Activated CD8-positive, alpha-beta memory T cell treated with anti-CD3 and anti-CD28 coated beads, Interleukin-2, amount 10 ng/mL, durations not matched to agents 7 days and 5 days (primary cell): ENCODE measurements around the gene CACNA2D3. TPM values are rescaled to one million over a fixed set of nuclear protein-coding genes. Genes with fewer than 3 reads are reported as not detected.

ENCODE experiments used
- ATAC-seq: fragments of 150-1000 bp; cut with Tn5 transposase; one replicate; pipeline ENCODE4 v1.10.0; 2021; ENCODE audit warnings: moderate library complexity
- CTCF ChIA-PET: fragments of 350-600 bp; sonication (Branson Sonifier 250); formaldehyde crosslinking; loops from one replicate; lab custom pipeline; 2021; ENCODE audit warnings: antibody characterized with exemption; lab: Charles Lee
- DNase-seq: peaks from one replicate; pipeline ENCODE4 v3.0.0-alpha.2; 2020
- H3K27ac Mint-ChIP-seq: one replicate; pipeline ENCODE4 v1.8.0; 2021; ENCODE audit warnings: mild to moderate bottlenecking, mixed read lengths
- H3K27me3 Mint-ChIP-seq: one replicate; pipeline ENCODE4 v1.8.0; 2021; ENCODE audit warnings: mixed read lengths
- H3K36me3 Mint-ChIP-seq: one replicate; pipeline ENCODE4 v1.8.0; 2021; ENCODE audit warnings: mild to moderate bottlenecking, mixed read lengths
- H3K4me1 Mint-ChIP-seq: one replicate; pipeline ENCODE4 v1.8.0; 2021; ENCODE audit warnings: mixed read lengths
- H3K4me3 Mint-ChIP-seq: one replicate; pipeline ENCODE4 v1.8.0; 2021; ENCODE audit warnings: mild to moderate bottlenecking, moderate library complexity, mixed read lengths
- H3K9me3 Mint-ChIP-seq: one replicate; pipeline ENCODE4 v1.8.0; 2022; ENCODE audit warnings: low read depth, mixed read lengths
- total RNA-seq, 2 experiments: library from RNA; stranded (reverse); gene quantifications; one replicate each; pipeline ENCODE4 v1.2.3, GENCODE V29; 2021

Gene CACNA2D3
- total RNA-seq, 2 experiments from 2014 or later, result not detected

DNA sequence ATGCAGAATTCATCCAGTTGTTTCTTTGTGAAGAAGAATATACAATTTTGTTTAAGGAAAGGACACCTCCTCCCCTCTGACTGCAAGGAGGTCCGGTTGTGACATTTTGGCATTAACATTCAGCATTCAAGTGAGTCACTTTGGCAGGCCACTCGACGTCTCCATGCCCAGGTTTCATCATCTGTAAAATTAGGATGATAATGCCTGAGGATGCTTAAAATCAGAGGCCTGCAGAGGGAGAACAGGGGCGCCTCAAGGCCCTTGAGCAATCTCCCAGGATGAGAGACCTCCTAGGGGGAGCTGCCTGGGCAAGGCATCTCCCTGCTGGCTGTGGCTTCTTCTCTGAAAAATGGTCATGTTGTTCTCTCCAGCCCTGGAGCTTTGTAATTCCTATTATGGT is 236.0 kb downstream of the CACNA2D3 start:
- Mint-ChIP-seq H3K27me3 (no peaks in the 10 kb centered on the region), H3K9me3 (no peaks in the 10 kb centered on the region), H3K4me3 (no peak overlapping the region), H3K27ac (no peak overlapping the region), H3K36me3 (no peaks in the 10 kb centered on the region), H3K4me1 (no peaks in the 10 kb centered on the region)
- CTCF ChIA-PET, result no interaction called here
- no peak for DNase-seq
- no peak for ATAC-seq

DNA sequence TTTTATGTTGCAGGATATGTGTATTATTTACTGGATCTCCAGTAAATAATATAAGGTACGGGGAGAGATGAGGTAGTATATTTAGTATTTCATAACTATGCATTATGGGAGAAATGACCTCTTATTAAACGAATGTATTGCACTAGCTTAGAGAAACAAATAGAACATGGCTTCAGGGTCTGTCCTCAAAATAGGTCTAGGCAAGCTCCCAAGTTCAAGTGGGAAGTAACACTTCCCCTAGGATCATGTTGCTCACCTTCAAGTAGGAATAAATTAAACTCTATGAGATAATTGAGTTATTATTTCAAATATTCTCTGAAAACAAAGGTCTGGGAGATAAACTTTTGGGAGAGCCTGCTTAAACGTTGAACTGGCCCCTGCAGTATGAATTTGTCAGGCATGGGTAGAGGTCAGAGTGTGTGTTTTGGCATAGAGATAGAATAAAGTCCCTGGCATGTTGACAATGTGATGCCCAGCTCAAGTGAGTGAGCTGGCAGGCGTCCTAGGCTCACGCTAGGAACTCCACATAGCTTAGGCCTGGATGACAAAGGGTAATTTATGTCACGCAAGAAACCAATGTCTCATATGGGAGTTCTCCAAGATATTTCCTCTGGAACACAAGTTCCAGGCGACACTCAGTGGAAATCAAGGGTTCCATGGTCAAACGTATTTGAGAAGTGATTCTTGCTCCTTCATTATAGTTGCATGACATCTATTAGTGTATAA is 236.8 kb downstream of the CACNA2D3 start:
- H3K27me3 Mint-ChIP-seq, result no peaks in the 10 kb centered on the region
- no peak for DNase-seq

DNA sequence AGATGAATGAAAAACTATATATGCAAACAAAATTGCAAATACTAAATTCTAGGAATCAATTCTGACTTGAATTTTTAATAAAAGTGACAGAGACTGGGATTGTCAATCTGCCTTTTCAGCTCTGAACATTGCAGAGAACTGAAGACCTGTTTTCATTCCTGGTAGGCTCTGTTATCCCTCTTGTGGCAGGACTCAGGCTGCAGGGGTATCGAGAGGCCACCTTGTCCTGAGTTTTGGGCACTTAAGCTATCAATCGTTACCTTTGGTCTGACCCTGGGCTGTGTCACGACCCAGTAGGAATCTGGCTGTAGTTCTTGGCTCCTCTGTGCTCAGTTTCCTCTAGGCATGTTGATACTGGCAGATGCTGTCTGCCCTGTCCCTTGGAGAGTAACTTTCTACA is 238.0 kb downstream of the CACNA2D3 start:
- Mint-ChIP-seq H3K4me1 (no peaks in the 10 kb centered on the region), H3K9me3 (no peaks in the 10 kb centered on the region), H3K27me3 (no peaks in the 10 kb centered on the region), H3K27ac (no peak overlapping the region), H3K4me3 (no peak overlapping the region), H3K36me3 (no peaks in the 10 kb centered on the region)
- CTCF ChIA-PET, result no interaction called here
- DNase-seq (no peak), ATAC-seq (no peak)

More for the DNA sequence above, 236.8 kb downstream of the CACNA2D3 start:
- Mint-ChIP-seq H3K4me3 (no peak overlapping the region), H3K36me3 (no peaks in the 10 kb centered on the region), H3K4me1 (no peaks in the 10 kb centered on the region), H3K9me3 (no peaks in the 10 kb centered on the region), H3K27ac (no peak overlapping the region)
- ATAC-seq, result no peak
- CTCF ChIA-PET, result no interaction called here

DNA sequence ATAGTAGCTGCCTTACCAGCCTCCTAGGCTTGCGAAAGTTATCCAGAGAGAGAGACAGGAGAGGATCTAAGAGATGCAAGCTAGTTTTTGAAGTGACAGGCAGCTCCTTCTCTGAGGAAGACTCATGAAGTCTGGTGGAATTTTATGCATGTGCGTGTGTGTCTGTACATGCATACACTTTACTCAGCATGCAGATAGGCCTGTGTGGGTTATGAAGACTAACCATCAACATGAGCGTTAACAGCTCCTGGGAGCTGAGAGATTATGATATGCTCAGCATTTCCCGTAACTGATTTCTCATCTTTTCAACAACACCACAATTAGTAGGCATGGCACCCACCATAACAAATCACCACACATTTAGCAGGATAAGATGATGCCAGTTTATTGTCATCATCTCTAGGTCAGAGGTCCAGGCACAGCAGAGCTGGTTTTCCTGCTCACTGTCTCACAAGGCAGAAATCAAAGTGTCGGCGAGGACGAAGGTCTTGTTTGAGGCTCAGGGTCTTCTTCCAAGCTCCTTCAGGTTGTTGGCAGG is 239.5 kb downstream of the CACNA2D3 start:
- Mint-ChIP-seq H3K9me3 (no peaks in the 10 kb centered on the region), H3K4me3 (no peak overlapping the region), H3K36me3 (no peaks in the 10 kb centered on the region), H3K4me1 (no peaks in the 10 kb centered on the region), H3K27me3 (no peaks in the 10 kb centered on the region), H3K27ac (no peak overlapping the region)
- CTCF ChIA-PET, result no interaction called here
- DNase-seq (no peak), ATAC-seq (no peak)

DNA sequence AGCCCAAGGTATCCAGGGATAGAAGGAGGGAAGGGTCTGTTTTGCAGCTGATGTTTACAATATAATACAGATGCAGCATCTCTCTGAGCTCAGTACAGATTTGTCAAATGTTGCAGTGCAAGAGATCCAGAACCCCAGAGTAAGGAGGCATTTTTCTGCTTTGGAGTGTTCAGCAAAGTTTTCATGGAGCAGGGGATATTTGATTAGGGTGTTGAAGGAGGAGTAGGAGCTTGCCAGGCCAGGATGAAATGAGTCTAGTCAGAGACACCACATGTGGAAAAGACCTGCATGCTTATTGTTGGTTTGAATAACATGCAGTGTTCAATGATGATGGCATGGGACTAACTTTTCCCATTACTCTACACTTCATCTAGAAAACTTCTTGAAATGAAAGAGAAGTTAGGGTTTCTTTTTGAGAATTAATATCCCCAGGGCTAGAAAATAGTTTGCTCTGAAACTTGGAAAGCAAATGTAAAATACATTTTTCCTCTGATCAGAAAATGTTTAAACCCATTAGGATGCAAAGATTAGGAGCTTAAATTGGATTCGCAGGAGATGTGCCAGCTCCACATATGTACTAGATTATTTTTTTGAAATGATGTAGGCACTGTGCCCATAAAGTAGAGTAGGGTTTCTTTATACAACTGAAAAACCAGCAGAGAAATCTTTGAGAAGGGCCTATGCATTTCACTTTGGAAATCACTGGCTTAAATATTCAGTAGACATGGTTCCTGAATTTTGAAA is 243.8 kb downstream of the CACNA2D3 start:
- Mint-ChIP-seq H3K27me3 (no peaks in the 10 kb centered on the region), H3K4me1 (no peaks in the 10 kb centered on the region), H3K27ac (no peak overlapping the region), H3K9me3 (no peaks in the 10 kb centered on the region), H3K4me3 (no peak overlapping the region), H3K36me3 (no peaks in the 10 kb centered on the region)
- ATAC-seq, result no peak
- DNase-seq, result no peak
- CTCF ChIA-PET, result no interaction called here

- no peaks in the 10 kb centered on the region for H3K36me3 Mint-ChIP-seq
- no peaks in the 10 kb centered on the region for H3K27me3 Mint-ChIP-seq
- H3K4me1 Mint-ChIP-seq, result no peaks in the 10 kb centered on the region
- no peaks in the 10 kb centered on the region for H3K9me3 Mint-ChIP-seq
- no peak for DNase-seq
- CTCF ChIA-PET, result no interaction called here
- H3K27ac Mint-ChIP-seq, result no peak overlapping the region
- ATAC-seq, result no peak
- no peak overlapping the region for H3K4me3 Mint-ChIP-seq
Observed at GRCh38 chr3:54366839-54367238, 244.5 kb downstream of the CACNA2D3 start.

DNA sequence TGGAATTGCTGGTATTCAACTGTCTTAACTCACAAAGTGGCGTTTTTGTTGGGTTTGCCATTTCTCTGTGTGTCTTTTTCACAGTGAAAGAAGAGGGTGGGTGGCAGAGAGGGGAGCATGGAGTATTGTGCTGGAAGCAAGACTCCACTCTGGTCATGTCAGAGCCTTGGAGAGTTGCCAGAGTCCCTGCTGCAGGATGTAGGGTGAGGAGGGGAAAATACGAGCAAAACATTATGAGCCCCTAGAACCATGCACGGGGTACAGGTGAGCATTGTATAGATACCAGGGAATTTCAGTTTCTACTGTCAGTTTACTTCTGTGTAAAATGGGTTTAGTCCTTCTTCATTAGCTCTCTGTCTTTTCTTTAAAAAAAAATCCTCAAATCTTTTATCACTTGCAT is 249.9 kb downstream of the CACNA2D3 start:
- DNase-seq (no peak), ATAC-seq (no peak)
- H3K27me3 Mint-ChIP-seq, result no peaks in the 10 kb centered on the region
- no peak overlapping the region for H3K4me3 Mint-ChIP-seq
- no peaks in the 10 kb centered on the region for H3K36me3 Mint-ChIP-seq
- no peaks in the 10 kb centered on the region for H3K9me3 Mint-ChIP-seq
- H3K4me1 Mint-ChIP-seq, result no peaks in the 10 kb centered on the region
- CTCF ChIA-PET, result no interaction called here
- no peak overlapping the region for H3K27ac Mint-ChIP-seq

GRCh38 chr3:54374214-54374852 is 252.0 kb downstream of the CACNA2D3 start:
- Mint-ChIP-seq H3K9me3 (no peaks in the 10 kb centered on the region), H3K27ac (no peak overlapping the region), H3K36me3 (no peaks in the 10 kb centered on the region), H3K4me1 (no peaks in the 10 kb centered on the region), H3K4me3 (no peak overlapping the region), H3K27me3 (no peaks in the 10 kb centered on the region)
- no peak for DNase-seq
- ATAC-seq, result no peak
- CTCF ChIA-PET, result interaction anchor here (1.1 kb wide), 1 partner anchor 435 kb away, joined by 4 read pairs; no protein-coding TSS in a partner anchor

DNA sequence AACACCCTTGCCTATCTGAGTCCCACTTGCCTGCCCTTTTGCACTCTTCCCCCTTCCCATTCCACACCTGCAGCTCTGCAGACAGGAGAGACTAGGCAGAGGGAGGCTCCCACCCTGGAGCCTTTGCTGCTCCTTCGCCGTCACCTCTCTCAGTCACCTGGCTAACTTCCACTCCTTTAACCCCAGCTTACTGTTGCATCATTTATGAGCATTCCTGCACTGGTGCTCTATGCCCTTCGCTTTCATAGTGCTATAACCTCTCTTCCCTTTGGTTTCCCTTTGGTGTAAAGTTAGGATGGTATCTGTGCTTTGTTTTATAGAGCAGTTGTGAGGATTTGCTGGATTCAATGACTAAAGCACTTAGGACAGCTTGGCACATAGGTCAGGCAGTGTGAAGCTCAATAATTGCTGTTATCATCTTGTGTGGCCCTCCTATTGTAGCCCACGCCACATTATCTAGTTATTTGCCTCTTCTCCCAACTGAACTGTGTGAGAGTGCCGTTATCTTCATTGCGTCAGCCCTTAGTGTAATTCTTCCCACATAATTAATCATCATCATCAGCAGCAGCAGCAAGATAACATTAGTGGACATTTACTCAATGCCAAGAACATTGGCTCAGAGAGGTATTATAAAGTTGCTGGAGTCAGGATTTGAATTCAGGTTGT is 253.9 kb downstream of the CACNA2D3 start:
- CTCF ChIA-PET, result no interaction called here
- DNase-seq (no peak), ATAC-seq (no peak)
- H3K27ac Mint-ChIP-seq, result no peak overlapping the region
- H3K4me1 Mint-ChIP-seq, result no peaks in the 10 kb centered on the region
- H3K4me3 Mint-ChIP-seq, result no peak overlapping the region
- H3K9me3 Mint-ChIP-seq, result no peaks in the 10 kb centered on the region
- no peaks in the 10 kb centered on the region for H3K27me3 Mint-ChIP-seq
- no peaks in the 10 kb centered on the region for H3K36me3 Mint-ChIP-seq

DNA sequence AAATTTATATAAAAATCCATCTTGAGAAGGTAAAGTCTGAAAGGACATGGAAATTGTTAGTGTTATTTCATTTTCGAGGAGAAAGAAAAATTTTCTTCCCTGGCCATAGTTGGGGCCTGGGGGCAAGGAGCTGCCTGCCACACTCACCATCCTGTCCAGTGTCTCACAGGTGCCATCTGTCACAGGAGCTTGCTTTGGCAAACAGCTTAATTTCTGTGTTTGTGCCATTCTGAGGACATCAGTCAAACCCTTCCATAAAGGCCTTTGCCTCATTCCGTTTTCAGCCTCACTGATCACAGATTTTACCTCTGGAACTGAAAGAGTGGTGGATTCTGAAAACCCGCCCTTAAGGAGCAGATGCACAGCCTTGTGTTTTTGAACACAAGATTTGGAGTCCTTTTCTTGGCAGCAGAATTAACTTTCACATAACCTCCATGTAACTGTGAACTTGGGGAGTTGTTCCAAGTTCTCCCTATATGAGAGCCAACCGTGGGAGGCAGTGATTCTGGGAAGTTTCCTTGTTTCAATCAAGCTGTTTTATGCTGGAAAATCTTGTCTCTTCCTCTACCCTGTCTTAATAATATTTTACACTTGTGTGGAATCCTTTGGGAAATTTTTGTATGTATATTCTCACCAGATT is 254.7 kb downstream of the CACNA2D3 start:
- no peak overlapping the region for H3K4me3 Mint-ChIP-seq
- DNase-seq (no peak), ATAC-seq (no peak)
- H3K27ac Mint-ChIP-seq, result no peak overlapping the region
- no peaks in the 10 kb centered on the region for H3K36me3 Mint-ChIP-seq
- H3K9me3 Mint-ChIP-seq, result no peaks in the 10 kb centered on the region
- CTCF ChIA-PET, result no interaction called here
- H3K27me3 Mint-ChIP-seq, result no peaks in the 10 kb centered on the region
- H3K4me1 Mint-ChIP-seq, result no peaks in the 10 kb centered on the region

DNA sequence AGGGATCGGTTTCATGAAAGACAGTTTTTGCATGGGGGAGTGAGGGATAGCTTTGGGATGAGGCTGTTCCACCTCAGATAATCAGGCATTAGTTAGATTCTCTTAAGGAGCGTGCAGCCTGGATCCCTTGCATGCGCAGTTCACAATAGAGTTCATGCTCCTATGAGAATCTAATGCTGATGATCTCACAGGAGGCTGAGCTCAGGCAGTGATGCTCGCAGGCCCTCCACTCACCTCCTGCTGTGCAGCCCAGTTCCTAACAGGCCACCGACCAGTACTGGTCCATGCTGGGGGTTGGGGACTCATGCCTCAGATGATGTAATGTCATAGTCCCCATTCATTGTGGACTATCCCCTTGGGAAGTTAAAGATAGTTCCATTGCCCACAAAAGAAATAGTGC is 255.8 kb downstream of the CACNA2D3 start:
- Mint-ChIP-seq H3K4me1 (no peaks in the 10 kb centered on the region), H3K27ac (no peak overlapping the region), H3K9me3 (no peaks in the 10 kb centered on the region), H3K27me3 (no peaks in the 10 kb centered on the region), H3K36me3 (no peaks in the 10 kb centered on the region), H3K4me3 (no peak overlapping the region)
- CTCF ChIA-PET, result no interaction called here
- no peak for ATAC-seq
- DNase-seq, result no peak

DNA sequence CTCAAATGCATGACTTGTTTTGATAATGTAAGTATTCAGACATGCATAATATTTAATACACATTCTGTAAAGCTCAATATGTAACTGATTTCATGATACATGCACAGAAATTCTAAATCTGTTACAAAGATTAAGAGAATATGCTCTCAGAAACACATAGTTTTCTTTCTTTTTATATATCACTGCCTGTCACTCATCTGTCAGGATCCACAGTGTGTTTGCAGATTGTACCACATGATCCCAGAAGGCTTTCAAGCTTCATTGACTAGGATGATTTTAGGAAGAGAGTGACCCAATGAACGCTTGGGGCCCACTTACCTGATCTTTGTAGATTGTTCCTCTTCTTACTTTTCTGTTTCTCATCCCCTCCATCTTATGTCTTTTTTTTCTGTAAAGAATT is 261.9 kb downstream of the CACNA2D3 start:
- Mint-ChIP-seq H3K9me3 (no peaks in the 10 kb centered on the region), H3K27ac (no peak overlapping the region), H3K27me3 (no peaks in the 10 kb centered on the region), H3K36me3 (no peaks in the 10 kb centered on the region), H3K4me3 (no peak overlapping the region), H3K4me1 (no peaks in the 10 kb centered on the region)
- ATAC-seq (no peak), DNase-seq (no peak)
- CTCF ChIA-PET, result no interaction called here

- ATAC-seq (no peak), DNase-seq (no peak)
- H3K27ac Mint-ChIP-seq, result no peak overlapping the region
- CTCF ChIA-PET, result no interaction called here
- H3K9me3 Mint-ChIP-seq, result no peaks in the 10 kb centered on the region
- H3K27me3 Mint-ChIP-seq, result no peaks in the 10 kb centered on the region
- H3K36me3 Mint-ChIP-seq, result no peaks in the 10 kb centered on the region
- H3K4me1 Mint-ChIP-seq, result no peaks in the 10 kb centered on the region
- no peak overlapping the region for H3K4me3 Mint-ChIP-seq
Observed at GRCh38 chr3:54390582-54390981, 268.2 kb downstream of the CACNA2D3 start.
